SHP77 treated with DMSO at 0.1 percent for 48 hours (cell line): ENCODE data around the gene FAM193B.
"Not testable (repeated sequence)": the region's sequence is repeated elsewhere in the genome, so short reads cannot be mapped to it uniquely, and the experiment has no call there.

Source experiments
- DNase-seq: peaks from one replicate; lab custom pipeline; 2025; lab: John Stamatoyannopoulos, UW

The FAM193B gene

GRCh38 chr5:177576169-177576568, 21.8 kb upstream of the FAM193B start:
- peak; percentile 28 for DNase-seq

GRCh38 chr5:177575488-177575887, 21.1 kb upstream of the FAM193B start:
- DNase-seq: no peak

GRCh38 chr5:177569894-177570293, 15.5 kb upstream of the FAM193B start:
- no peak for DNase-seq

- DNase-seq: no peak
Observed at GRCh38 chr5:177568326-177568725, 14.0 kb upstream of the FAM193B start.

GRCh38 chr5:177565046-177565445, 10.7 kb upstream of the FAM193B start:
- no peak for DNase-seq

- not testable (repeated sequence) for DNase-seq
Observed at GRCh38 chr5:177559446-177559941, 5.1 kb upstream of the FAM193B start.

- no peak for DNase-seq
Observed at GRCh38 chr5:177557796-177558195, 3.4 kb upstream of the FAM193B start.

- no peak for DNase-seq
Observed at GRCh38 chr5:177557041-177557647, 2.8 kb upstream of the FAM193B start.

- DNase-seq: no peak
Observed at GRCh38 chr5:177555665-177556064, 1.3 kb upstream of the FAM193B start.

- no peak for DNase-seq
Observed at GRCh38 chr5:177555228-177555627, 865 bp upstream of the FAM193B start.

- DNase-seq: peak; percentile 1
Observed at GRCh38 chr5:177553671-177554429, 513 bp downstream of the FAM193B start.

GRCh38 chr5:177552839-177553455, 1.4 kb downstream of the FAM193B start:
- no peak for DNase-seq

GRCh38 chr5:177550122-177550521, 4.2 kb downstream of the FAM193B start:
- no peak for DNase-seq

- no peak for DNase-seq
Observed at GRCh38 chr5:177548495-177548894, 5.9 kb downstream of the FAM193B start.

- no peak for DNase-seq
Observed at GRCh38 chr5:177547736-177548135, 6.6 kb downstream of the FAM193B start.

GRCh38 chr5:177546258-177546741, 8.1 kb downstream of the FAM193B start:
- no peak for DNase-seq

- DNase-seq: no peak
Observed at GRCh38 chr5:177545487-177546257, 8.7 kb downstream of the FAM193B start.

GRCh38 chr5:177542816-177543465, 11.4 kb downstream of the FAM193B start:
- DNase-seq: no peak

- DNase-seq: no peak
Observed at GRCh38 chr5:177540438-177540837, 13.9 kb downstream of the FAM193B start.

- DNase-seq: no peak
Observed at GRCh38 chr5:177539411-177539810, 15.0 kb downstream of the FAM193B start.

GRCh38 chr5:177538876-177539275, 15.5 kb downstream of the FAM193B start:
- no peak for DNase-seq
